PC-9 (cell line): ENCODE data around the gene MAMSTR. TPM values are rescaled to one million over a fixed set of nuclear protein-coding genes. Genes with fewer than 3 reads are reported as not detected.
"Not testable (repeated sequence)": the region's sequence is repeated elsewhere in the genome, so short reads cannot be mapped to it uniquely, and the experiment has no call there.

Source experiments
- BruUV-seq: library from RNA; stranded (reverse); fragments of 400-500 nt; replicated peaks from 2 replicates; lab custom pipeline; 2021; lab: Mats Ljungman, UMichigan
- CTCF ChIA-PET: fragments of 300-600 bp; sonication (Branson Sonifier 250); formaldehyde crosslinking; loops from one replicate; lab custom pipeline; 2022; ENCODE audit warnings: antibody characterized with exemption; lab: Charles Lee
- POLR2A ChIA-PET: fragments of 300-600 bp; sonication (Branson Sonifier 250); formaldehyde crosslinking; loops from one replicate; lab custom pipeline; 2022; ENCODE audit warnings: antibody characterized with exemption; ENCODE audit not compliant: unreplicated experiment; lab: Charles Lee
- DNase-seq, 2 experiments: peaks; one replicate each; pipeline versions ENCODE4 v3.0.0 to v3.0.0-alpha.2; 2015 to 2022; ENCODE audit warnings: mixed read lengths in 1 of 2
- H2AFZ ChIP-seq: fragments of 200-600 bp; sonication (generic); 2 replicates; pipeline ENCODE4 v1.8.1; 2017; ENCODE audit warnings: antibody characterized with exemption
- H3F3A ChIP-seq: fragments of 200-600 bp; sonication (generic); 2 replicates; pipeline ENCODE4 v1.8.1; 2017; ENCODE audit warnings: antibody characterized with exemption, mild to moderate bottlenecking, low read depth; ENCODE audit not compliant: insufficient read depth
- H3K27ac ChIP-seq: fragments of 200-600 bp; sonication (generic); 2 replicates; pipeline ENCODE4 v1.6.1; 2016; ENCODE audit warnings: mixed run types
- H3K27me3 ChIP-seq: fragments of 200-600 bp; sonication (generic); 2 replicates; pipeline ENCODE4 v1.6.1; 2016; ENCODE audit warnings: low read depth, mixed run types; ENCODE audit not compliant: insufficient read depth
- H3K36me3 ChIP-seq: fragments of 200-600 bp; sonication (generic); 2 replicates; pipeline ENCODE4 v1.6.1; 2016; ENCODE audit warnings: low read depth, mixed run types
- H3K4me1 ChIP-seq: fragments of 200-600 bp; sonication (generic); replicated peaks from 2 replicates; pipeline ENCODE4 v1.6.1; 2016; ENCODE audit warnings: mixed run types; ENCODE audit not compliant: insufficient read depth
- H3K4me2 ChIP-seq: fragments of 200-600 bp; sonication (generic); 2 replicates; pipeline ENCODE4 v1.6.1; 2017; ENCODE audit warnings: mixed run types
- H3K4me3 ChIP-seq: fragments of 200-600 bp; sonication (generic); 2 replicates; pipeline ENCODE4 v1.6.1; 2016; ENCODE audit warnings: mixed run types
- H3K79me2 ChIP-seq: fragments of 200-600 bp; sonication (generic); 2 replicates; pipeline ENCODE4 v1.6.1; 2017; ENCODE audit warnings: low read depth, mixed run types
- H3K9me2 ChIP-seq: fragments of 200-600 bp; sonication (generic); 2 replicates; pipeline ENCODE4 v1.8.1; 2017; ENCODE audit warnings: mild to moderate bottlenecking; ENCODE audit not compliant: insufficient read depth
- H3K9me3 ChIP-seq: fragments of 200-600 bp; sonication (generic); 2 replicates; pipeline ENCODE4 v1.8.1; 2016; ENCODE audit warnings: low read depth; ENCODE audit not compliant: insufficient read depth
- H4K20me1 ChIP-seq: fragments of 200-600 bp; sonication (generic); 2 replicates; pipeline ENCODE4 v1.8.1; 2017; ENCODE audit not compliant: insufficient read depth
- CTCF ChIP-seq: fragments of 200-600 bp; sonication (generic); conservative IDR thresholded peaks from 2 replicates; pipeline ENCODE4 v1.6.1; 2017; ENCODE audit warnings: mixed run types, antibody characterized with exemption, mild to moderate bottlenecking, moderate library complexity
- EZH2 ChIP-seq: fragments of 200-600 bp; sonication (generic); IDR thresholded peaks from 2 replicates; pipeline ENCODE4 v1.8.0; 2017; ENCODE audit warnings: antibody characterized with exemption, low read depth
- intact Hi-C: fragments of 100-400 bp; cut with micrococcal nuclease; formaldehyde crosslinking; loops from one replicate; pipeline ENCODE4 v1.10.0; 2022; ENCODE audit not compliant: unreplicated experiment
- total RNA-seq: library from RNA; stranded (reverse); gene quantifications from 2 replicates; pipeline ENCODE4 v1.2.3, GENCODE V29; 2021

Gene MAMSTR
- total RNA-seq, 1 experiment from 2014 or later: 2.6 TPM

DNA sequence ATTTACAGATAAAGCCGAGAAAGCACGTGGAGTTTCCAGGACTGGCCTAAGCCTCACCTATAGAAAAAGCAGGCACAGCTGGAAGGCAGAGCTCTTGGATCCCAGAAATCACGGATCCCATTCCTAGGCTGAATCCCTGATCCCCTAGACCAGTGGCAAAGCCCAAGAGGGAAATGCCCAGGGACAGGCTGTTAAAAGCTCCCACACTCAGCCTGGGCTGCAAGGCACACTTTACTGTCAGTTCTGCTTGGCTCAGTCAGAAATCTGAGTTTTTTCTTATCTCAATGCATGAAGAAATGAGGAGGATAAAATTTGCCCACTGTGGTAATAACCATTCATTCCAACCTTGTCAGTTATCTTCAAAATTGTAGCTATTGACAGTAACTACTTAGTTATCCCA lies 31.7 kb downstream of the MAMSTR start:
- CTCF ChIA-PET: no interaction called here
- no TSS peak for BruUV-seq
- intact Hi-C loops: no loop called here

GRCh38 chr19:48686637-48687036 lies 32.9 kb downstream of the MAMSTR start:
- POLR2A ChIA-PET, H3K9me2 ChIP-seq, H3K27me3 ChIP-seq, H3K4me3 ChIP-seq, H3K9me3 ChIP-seq, BruUV-seq, CTCF ChIA-PET, H4K20me1 ChIP-seq, H3K27ac ChIP-seq, H3K36me3 ChIP-seq, DNase-seq, intact Hi-C loops, H2AFZ ChIP-seq, H3K4me2 ChIP-seq, H3K79me2 ChIP-seq: not testable (repeated sequence)
- Histone ChIP-seq H3F3A (peaks cover 17% of the 10 kb centered on the region), H3K4me1 (peaks cover 25% of the 10 kb centered on the region)

More for the DNA sequence above, 31.7 kb downstream of the MAMSTR start:
- no peaks in the 10 kb centered on the region for H3K9me3 ChIP-seq
- no peaks in the 10 kb centered on the region for H3K27me3 ChIP-seq
- H4K20me1 ChIP-seq: no peaks in the 10 kb centered on the region
- no peak overlapping the region for H3K4me2 ChIP-seq
- POLR2A ChIA-PET: no interaction called here
- peaks cover 17% of the 10 kb centered on the region for H3F3A ChIP-seq
- H3K4me3 ChIP-seq: no peak overlapping the region
- no peak overlapping the region for H3K27ac ChIP-seq
- H3K9me2 ChIP-seq: no peaks in the 10 kb centered on the region
- TF ChIP-seq CTCF (no peak), EZH2 (no peak)
- H2AFZ ChIP-seq: no peak overlapping the region
- peaks cover 25% of the 10 kb centered on the region for H3K4me1 ChIP-seq
- no peak for DNase-seq
- no peaks in the 10 kb centered on the region for H3K79me2 ChIP-seq
- no peaks in the 10 kb centered on the region for H3K36me3 ChIP-seq

DNA sequence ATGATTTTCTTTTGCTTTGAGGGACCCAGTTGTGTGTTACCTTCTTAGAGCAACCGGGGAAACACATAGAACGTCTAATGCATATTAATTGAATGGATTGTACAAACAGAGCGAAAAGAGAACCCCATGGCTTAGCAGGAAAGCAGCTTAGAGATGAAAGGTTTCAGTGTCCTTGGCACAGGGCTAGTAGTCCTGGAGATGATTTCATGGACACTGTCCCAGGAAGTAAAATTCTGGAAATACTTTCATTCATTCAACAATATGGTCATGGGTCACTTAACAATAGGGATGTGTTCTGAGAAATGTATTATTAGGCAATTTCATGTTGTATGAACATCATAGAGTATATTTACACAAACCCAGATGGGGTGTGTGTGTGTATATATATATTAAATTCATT lies 33.4 kb downstream of the MAMSTR start:
- H2AFZ ChIP-seq: no peak overlapping the region
- peak overlapping the region; percentile 34; the same call in 1 of the 2 replicates for H3K4me2 ChIP-seq
- no TSS peak for BruUV-seq
- H3K36me3 ChIP-seq: no peaks in the 10 kb centered on the region
- H4K20me1 ChIP-seq: no peaks in the 10 kb centered on the region
- H3K27ac ChIP-seq: no peak overlapping the region
- DNase-seq: no peak
- no peak for TF ChIP-seq EZH2
- no peaks in the 10 kb centered on the region for H3K27me3 ChIP-seq
- intact Hi-C loops: no loop called here
- H3F3A ChIP-seq: peaks cover 17% of the 10 kb centered on the region
- H3K9me2 ChIP-seq: no peaks in the 10 kb centered on the region
- no peaks in the 10 kb centered on the region for H3K9me3 ChIP-seq
- POLR2A ChIA-PET: no interaction called here
- no peaks in the 10 kb centered on the region for H3K79me2 ChIP-seq
- peaks cover 25% of the 10 kb centered on the region for H3K4me1 ChIP-seq
- CTCF ChIA-PET: no interaction called here
- no peak overlapping the region for H3K4me3 ChIP-seq

GRCh38 chr19:48685583-48685982 lies 33.9 kb downstream of the MAMSTR start:
- no peak overlapping the region for H3K4me3 ChIP-seq
- no peaks in the 10 kb centered on the region for H3K79me2 ChIP-seq
- no peak for TF ChIP-seq CTCF
- no peak for TF ChIP-seq EZH2
- ChIA-PET POLR2A (no interaction called here), CTCF (interaction anchor here (0.6 kb wide), 1 partner anchor 543 kb away, joined by 3 read pairs; no protein-coding TSS in a partner anchor)
- no peaks in the 10 kb centered on the region for H3K36me3 ChIP-seq
- H3K9me3 ChIP-seq: no peaks in the 10 kb centered on the region
- H3K27me3 ChIP-seq: no peaks in the 10 kb centered on the region
- H3F3A ChIP-seq: peaks cover 17% of the 10 kb centered on the region
- H3K27ac ChIP-seq: no peak overlapping the region
- peak; percentile 76 to 79 for DNase-seq
- H3K4me2 ChIP-seq: peak overlapping the region; percentile 34; the same call in 1 of the 2 replicates
- H3K9me2 ChIP-seq: no peaks in the 10 kb centered on the region
- no TSS peak for BruUV-seq
- intact Hi-C loops: no loop called here
- H4K20me1 ChIP-seq: no peaks in the 10 kb centered on the region
- H2AFZ ChIP-seq: no peak overlapping the region
- H3K4me1 ChIP-seq: peaks cover 25% of the 10 kb centered on the region
